ENCODE results near the gene TBCK.

DNA sequence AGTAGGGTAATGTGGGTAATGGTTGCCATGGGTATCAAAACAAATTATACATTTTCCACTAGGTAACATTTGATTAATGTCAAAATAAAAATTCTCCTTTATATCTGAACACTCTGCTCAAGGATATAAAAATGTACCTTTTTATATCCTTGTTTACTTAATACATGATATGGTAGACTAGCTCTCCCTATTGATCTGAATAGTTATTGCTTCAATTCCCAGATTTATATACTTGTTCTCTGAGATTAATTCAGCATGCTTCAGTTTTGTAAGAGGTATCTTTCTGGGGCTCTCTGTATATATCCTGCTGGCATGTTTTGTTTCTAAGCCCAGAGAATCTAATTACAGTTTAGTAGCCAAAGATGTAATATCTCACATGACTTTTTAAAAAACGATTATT is 251.0 kb downstream of the TBCK start:
- TF ChIP-seq, protein P1, sequence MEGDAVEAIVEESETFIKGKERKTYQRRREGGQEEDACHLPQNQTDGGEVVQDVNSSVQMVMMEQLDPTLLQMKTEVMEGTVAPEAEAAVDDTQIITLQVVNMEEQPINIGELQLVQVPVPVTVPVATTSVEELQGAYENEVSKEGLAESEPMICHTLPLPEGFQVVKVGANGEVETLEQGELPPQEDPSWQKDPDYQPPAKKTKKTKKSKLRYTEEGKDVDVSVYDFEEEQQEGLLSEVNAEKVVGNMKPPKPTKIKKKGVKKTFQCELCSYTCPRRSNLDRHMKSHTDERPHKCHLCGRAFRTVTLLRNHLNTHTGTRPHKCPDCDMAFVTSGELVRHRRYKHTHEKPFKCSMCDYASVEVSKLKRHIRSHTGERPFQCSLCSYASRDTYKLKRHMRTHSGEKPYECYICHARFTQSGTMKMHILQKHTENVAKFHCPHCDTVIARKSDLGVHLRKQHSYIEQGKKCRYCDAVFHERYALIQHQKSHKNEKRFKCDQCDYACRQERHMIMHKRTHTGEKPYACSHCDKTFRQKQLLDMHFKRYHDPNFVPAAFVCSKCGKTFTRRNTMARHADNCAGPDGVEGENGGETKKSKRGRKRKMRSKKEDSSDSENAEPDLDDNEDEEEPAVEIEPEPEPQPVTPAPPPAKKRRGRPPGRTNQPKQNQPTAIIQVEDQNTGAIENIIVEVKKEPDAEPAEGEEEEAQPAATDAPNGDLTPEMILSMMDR (IDR thresholded peaks at IDR 0.05) = no peak
- TF ChIP-seq POLR2A (IDR thresholded peaks at IDR 0.05) = no peak
